ENCODE data around the gene MPPED1. TPM values are rescaled to one million over a fixed set of nuclear protein-coding genes. Genes with fewer than 3 reads are reported as not detected.

MPPED1 gene
- total RNA-seq, 1 donor from 2014 or later: not detected

DNA sequence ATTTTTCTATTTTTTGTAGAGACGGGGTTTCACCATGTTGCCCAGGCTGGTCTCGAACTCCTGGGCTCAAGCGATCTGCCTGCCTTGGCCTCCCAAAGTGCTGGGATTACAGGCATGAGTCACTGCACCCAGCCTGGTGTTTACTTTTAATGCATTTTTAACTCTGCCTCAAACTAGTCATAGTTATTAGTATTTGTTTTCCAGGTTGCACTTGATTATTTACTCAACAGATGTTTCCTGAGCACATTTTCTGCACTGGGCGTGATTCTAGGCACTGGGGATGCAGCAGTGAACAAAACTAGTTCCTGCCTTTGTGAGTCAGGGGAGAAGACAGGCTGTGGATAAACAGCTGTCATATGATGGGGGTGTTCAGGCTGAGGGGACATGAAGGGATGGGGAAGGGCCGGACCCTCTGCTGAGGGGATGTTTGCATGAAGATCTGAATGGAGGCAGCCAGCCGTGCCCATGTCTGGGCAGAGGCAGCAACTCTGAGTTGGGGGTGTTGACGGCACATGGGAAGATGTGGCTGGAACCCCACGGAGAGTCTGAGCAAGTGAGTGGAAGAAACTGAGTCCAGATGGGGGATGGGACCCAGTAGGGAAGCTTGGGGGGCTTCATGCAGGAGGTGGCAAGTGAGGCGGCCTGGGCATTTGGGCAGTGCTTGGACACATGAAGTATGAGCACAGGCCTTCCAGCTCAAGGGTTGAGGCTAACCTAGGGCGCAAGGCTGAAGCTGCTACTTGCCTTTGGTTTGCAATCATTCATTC lies 34.4 kb downstream of the MPPED1 start:
- no peak for DNase-seq (ENCODE audit: low read depth)

DNA sequence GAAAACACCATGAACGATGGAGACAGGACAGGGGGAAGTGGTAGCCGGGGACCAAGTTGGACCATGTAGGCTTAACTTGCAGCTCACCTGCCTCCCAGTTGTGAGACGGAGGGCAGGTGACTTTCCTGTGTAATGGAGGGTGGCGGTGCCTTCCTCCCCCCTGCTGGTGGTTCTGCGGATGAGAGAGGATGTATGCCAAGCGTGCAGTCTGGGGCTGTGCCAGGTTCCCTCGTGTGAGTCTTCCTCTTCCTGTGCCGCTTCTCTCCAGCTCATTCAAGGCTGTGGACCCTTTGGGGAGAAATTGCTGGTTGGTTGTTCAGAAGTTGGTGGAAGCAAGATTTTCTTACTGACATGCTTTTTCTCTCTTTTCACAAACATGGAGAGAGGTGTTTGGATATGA lies 35.1 kb downstream of the MPPED1 start:
- no peak for DNase-seq (ENCODE audit: low read depth)

DNA sequence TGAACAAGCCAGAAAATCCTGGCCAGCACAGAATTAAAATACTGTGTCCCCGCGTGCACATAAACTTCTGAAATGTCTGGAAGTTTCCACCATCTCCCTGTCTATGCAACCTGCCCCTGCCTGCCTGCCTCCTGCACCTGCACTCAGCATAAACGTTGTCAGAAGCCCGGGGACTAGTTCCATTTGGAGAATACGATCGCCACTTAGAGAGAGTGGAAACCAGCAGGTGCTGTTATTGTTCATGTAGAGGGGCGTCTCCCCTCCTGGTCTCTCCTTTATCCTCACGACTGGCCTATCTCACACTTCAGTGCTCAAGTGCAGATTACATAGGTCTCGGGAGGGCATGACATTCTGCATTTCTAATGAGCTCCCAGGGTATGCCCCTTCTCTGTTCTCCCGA lies 35.6 kb downstream of the MPPED1 start:
- DNase-seq (ENCODE audit: low read depth): no peak

DNA sequence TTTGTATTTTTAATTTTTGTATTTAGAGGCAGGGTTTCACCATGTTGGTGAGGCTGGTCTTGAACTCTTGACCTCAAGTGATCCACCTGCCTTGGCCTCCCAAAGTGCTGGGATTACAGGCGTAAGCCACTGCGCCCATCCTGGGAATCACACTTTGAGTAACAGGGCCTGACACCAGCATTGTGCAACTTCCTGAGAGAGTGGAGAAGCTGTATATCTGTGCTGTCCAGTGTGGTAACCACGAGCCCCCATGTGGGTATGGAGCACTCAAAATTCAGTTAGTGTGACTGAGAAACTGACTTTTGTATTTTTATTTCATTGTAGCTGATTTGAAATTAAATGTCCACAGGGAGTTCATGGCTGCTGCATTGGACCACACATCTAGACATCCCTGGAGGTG lies 36.2 kb downstream of the MPPED1 start:
- no peak for DNase-seq (ENCODE audit: low read depth)

DNA sequence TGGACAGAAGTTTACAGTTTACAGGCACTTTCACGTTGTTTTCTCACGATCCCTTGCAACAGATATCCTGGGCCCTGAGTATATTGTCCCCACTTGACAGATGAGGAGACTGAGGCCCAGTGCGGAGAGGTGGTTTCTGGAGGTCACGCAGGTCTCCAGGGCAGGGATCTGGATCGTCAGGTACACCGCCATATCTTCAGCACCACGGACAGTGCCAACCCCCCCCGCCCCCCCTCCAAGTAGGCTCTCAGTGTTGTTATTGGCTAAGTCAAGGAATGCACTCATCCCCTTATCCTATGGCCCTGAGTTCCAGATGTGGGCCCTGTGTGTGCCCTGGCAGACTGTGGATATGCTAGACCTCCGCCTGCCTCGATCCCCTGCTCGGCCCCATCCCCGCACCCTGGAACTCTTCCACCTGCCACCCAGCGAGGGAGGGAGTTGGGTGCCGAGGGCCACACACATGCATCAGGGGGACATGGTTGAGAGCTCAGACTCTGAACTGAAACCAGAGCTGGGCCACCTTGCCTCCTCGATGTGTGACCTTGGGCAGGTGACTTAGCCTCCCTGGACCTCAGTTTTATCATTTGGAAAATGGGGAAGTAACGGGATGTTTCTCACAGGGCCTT lies 37.5 kb downstream of the MPPED1 start:
- no peak for DNase-seq (ENCODE audit: low read depth)

DNA sequence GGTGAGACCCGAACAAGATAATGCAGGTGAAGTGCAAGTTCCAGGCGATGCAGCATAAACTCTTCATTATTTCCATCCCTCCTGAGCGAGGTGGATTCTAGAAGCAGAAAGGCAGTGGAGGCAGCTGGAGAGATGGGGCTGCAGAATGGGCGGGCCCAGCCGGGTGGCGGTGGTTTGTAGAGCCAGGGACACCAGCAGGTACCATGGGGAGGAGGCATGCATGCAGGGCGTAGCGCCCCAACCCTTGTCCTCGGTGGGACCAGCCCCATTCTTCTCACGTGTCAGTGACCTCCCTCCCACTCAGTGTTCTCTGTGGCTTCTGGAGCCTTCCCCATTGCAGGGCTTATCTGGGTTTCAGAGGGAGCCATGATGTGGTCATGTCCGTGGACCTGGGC lies 38.0 kb downstream of the MPPED1 start:
- DNase-seq (ENCODE audit: low read depth): no peak

DNA sequence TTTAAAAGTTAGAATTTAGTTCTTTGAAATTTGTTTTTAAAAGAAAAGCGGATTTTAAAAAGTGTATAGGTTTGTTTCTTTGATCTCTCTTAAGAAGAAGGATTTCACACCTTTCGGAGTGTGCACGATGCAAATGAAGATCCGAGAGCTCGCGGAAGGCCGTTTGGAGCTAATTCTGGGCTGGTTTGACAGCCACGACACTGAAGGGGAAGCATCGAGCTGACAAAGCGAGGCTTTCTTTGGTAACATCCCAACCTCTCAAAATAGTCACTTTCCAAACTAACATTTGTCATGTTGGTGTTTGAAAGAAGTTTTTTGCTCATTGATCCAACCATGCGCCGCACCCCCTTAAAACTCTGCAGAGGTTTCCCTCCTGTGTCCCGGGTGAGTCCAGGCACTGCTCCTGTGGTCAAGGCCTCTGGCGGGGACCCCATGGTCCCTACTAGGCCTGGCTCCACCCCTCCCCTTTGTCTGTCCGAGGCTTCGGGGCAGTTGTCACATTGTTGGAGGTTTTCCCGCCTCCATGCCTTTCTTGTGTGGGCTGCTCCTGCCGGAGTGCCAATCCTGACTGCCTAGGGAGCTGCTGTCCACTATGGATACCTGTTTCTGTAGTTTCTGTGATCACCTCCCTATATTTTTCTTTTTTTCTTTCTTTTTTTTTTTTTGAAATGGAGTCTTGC lies 39.7 kb downstream of the MPPED1 start:
- DNase-seq (ENCODE audit: low read depth): no peak

DNA sequence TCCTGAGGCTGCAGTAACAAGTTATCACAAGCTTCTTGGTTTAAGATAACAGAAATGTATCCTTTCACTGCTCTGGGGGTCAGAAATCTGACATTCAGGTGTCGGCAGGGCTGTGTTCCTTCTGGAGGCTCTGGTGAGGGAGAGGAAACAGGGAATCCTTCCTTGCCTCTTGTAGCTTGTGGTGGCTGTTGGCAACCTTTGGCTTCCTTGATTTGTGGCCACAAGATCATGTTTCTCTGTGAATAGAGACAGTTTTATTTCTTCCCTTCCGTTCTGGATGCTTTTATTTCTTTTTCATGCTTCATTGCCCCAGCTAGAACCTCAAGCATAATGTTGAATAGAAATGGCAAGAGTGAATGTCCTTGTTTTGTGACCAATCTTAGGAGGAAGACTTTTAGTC lies 44.0 kb downstream of the MPPED1 start:
- no peak for DNase-seq (ENCODE audit: low read depth)

DNA sequence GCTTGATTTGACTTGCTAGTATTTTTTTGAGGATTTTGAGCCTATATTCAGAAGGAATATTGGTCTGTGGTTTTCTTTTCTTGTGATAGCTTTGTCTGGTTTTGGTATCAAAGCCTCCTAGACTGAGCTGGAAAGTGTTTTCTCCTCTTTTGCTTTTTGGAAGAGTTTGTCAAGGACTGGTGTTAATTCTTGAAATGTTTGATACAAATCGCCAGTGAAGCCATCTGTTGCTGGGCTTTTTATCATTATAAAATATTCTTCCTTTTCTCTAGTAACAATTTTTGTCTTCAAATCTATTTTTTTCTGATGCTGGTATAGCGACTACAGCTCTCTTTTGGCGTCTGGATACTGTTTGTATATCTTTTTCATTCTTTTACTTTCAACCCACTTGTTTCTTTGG lies 45.2 kb downstream of the MPPED1 start:
- no peak for DNase-seq (ENCODE audit: low read depth)

DNA sequence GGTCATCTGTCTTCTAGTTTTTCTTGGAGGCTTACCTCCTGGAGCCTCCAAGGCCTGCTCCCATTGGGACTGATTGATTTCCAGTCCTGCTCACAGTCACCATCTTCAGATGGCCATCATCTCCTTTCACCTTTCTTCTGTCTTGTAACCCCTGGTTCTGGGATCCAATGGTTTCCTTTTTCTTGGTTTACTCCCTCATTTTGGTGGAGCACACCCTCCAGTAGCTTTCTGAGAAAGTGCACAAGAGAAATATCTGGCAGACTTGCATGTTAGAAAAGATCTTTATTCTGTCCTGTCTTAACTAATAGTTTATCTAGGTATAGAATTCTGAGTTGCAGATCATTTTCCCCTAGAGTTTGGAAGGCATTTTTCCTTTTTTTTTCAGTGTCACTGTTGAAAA lies 50.9 kb downstream of the MPPED1 start:
- DNase-seq (ENCODE audit: low read depth): no peak

DNA sequence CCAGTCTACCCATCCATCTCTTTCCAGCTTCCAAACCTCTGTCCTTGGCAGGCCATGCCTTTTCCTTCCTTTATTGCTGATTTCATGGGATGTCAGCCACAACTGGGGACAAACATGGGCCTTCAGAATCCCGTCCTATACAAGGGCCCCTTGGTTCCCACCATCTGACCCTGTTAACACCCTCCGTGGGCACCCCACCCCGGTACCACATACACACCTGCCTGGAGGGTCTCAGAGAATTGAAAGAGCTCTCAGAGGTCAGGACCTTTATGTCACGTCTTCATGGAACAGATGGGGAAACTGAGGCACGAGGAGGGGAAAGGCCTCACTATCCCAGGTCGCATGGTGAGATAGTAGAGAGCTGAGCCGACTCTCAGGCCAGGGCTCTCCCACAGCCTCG lies 53.0 kb downstream of the MPPED1 start:
- DNase-seq (ENCODE audit: low read depth): no peak

DNA sequence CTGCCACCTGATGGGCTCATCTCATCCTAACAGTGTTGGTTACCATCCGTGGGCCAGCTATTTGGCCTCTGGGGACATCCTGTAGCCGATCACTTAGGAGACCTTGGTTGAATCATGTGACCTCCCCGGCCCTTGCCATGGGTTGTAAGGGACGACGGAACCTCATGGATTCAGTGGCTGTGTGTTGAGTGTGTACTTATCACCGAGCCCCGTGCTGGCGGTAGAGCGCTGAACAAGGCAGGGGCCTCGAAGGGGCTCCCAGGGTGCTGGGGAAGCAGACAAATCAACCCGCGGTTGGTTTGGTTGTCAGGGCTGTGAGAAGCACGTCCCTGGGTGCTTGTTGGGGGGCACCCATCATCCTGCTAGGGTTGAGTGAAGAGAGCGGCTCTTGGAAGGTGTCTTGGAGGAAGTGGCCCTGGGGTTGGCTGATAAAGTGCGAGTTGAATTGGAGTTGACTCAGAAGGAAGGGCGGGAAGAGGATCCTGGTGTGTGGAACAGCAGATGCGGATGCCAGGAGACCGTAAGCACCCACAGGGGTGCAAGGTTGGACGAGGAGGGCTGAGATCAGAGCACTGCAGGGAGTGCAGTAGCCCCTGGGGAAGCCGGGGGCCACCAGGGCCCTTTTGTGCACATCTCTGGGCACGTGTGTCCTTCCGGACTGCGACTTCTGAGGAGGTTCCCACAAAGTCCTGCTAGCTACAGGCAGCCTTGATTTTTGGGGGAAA lies 53.6 kb downstream of the MPPED1 start:
- no peak for DNase-seq (ENCODE audit: low read depth)

DNA sequence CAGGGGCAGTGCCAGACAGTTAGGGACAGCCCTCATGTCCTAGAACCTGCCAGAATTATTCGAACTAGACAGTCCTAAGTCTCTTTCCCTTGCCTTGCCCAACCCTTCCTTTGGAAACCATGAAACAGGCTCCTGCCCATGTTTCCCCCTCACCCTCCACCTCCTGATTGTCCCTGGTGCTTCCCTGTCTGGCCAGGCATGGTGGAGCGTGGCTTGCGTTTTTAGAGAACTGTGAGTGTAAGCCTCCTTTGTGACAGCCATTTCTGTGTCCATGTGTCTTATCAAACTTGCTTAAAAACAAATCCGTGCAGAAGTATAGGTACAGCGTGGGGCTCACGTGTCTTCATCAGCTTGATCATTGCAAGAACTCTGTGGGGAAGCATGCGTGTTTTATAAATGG lies 54.9 kb downstream of the MPPED1 start:
- no peak for DNase-seq (ENCODE audit: low read depth)

DNA sequence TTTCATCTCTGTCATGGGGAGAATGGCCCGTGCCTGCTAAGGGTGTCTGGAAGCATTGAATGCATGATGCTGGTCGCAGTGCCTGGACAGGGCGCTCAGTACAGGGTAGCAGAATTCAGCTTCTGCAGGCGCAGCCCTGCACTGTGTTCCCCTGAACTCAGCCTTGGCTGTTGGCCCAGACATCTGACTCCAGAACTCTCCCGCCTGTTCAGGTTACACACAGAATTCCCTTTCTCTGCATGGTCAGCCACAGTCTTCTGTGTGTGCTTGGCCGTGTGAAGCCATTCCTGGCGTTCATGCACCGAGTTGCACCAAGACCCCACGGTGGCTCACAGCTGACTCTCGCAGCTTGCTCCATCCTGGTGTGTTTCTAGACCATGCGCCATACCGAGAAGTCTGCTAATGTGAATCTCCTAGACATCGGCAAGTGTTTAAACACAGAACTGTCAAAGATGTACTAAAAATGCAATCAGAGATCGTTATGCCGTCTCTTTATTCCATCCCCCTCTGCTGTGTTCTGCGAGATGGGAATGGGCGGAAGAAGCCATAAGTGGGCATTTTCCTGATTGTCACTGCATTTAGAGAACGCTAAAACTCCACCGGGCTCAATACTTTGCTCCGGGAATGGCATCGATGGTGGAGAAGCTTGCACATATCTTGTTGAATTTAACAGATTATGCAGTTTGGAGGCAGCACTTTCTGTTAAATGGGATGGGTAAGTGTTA lies 55.6 kb downstream of the MPPED1 start:
- no peak for DNase-seq (ENCODE audit: low read depth)

DNA sequence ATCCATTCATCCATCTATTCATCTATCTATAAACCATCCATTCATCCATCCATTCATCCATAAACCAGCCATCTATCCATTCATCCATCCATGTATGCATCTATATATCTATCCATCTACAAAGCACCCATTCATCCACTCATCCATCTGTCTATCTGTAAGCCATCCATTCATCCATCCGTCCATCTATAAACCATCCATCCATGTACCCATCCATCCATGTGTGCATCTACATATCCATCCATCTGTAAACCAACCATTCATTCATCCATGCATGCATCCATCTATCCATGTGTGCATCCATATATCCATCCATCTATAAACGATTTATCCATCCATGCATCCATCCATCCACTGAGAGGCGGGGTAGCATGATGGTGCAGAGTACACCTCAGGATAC lies 58.4 kb downstream of the MPPED1 start:
- no peak for DNase-seq (ENCODE audit: low read depth)

DNA sequence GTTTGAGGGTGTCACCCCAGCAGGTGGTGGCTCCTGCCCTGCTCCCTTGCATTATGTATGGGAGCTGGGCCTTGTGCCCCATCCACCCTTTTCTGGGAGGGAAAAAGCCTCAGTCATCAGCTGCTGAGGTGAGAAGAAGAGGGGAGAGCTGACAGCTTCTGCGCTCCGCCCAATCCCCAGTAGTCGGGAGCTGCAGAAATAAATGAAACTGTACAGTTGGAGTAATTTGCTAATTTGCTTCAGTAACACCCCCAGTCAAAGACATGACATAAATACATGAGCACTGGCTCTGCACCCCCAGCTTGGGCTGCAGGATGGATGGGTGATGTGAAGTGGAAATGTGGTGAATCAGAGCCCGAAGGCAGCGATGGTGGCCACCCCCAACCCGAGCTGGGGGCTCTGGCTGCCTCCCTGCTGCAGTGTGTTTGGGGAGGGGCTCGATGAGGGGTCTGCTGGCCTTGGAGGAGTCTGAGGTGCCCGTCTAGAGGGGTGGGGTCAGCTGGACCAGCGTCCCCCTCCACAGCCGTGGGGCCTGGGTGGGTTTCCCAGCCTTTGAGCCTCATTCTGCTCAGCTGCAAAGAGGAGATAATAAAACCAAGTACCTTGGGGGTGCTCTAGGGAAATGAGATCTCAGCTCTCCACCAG lies 59.2 kb downstream of the MPPED1 start:
- DNase-seq (ENCODE audit: low read depth): no peak

DNA sequence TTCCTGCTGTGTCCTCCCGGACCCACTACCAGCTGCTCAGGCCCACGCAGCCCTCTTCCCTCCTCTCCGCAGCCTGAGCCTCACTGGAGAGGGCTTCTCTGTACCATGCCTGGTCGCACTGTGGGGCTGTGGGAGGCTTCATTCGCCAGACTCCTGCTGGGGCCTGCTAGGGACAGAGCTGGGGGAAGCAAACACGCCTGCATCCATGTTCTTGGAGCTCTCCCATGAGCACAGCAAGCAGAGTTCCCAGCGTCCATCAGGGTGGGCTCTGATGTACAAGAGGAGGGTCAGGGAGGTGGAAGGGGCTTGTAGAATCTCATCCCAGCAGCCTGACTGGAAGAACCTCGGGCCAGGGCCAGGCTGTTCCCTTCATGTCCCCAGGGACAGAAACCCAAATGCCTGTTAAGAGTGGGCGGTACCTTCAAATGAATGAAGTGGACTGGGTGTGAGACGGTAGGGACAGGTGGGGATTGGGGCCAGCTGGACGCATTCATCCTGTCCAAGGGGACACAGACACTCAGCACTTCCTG lies 59.9 kb downstream of the MPPED1 start:
- DNase-seq (ENCODE audit: low read depth): no peak

DNA sequence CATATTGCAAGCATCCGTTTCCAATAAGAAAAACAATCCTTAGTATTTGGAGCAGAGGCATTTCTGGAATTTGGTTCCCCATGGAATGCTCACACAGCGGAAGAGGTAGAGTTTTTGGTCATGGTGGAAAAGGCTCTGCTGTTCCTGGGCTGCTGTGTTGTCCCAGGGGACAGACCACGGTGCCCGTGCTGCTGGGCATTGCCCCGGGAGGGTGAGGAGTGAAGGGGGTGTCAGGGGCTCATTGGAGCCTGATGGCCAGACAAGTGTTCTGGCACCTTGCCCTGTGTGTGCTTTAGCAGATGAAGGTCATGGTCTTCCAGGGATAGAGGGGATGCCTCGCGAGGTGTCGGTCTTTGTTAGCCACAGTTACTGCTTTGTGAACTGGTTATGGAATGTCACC lies 61.2 kb downstream of the MPPED1 start:
- DNase-seq (ENCODE audit: low read depth): no peak

DNA sequence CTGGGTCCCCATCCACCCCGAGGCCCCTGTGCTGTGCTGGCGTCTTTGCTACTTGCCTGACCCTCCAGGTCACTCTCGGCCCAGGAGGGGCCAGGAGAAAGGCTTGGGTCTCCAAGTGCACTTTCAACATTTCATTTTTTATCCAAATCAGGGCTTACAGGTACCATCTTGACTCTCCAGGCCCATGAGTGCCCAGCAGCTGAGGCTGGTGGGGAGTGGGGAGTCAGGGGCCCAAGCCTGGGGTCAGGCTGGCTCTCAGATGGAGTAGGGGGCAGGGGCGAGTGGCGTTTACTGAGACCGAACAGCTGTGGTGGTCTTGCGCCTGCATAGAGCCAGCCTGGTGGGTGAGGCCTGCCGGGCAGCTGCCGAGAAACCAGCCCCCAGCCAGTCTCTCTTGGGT lies 61.6 kb downstream of the MPPED1 start:
- DNase-seq (ENCODE audit: low read depth): no peak
